ENCODE measurements around the gene ACBD7.

Gene ACBD7

GRCh38 chr10:15084502-15084922 is 4.1 kb downstream of the ACBD7 start:
- DNase-seq, result no peak

GRCh38 chr10:15083674-15084501 is 4.7 kb downstream of the ACBD7 start:
- no peak for DNase-seq

GRCh38 chr10:15075421-15075820 is 13.2 kb downstream of the ACBD7 start:
- no peak for DNase-seq

DNA sequence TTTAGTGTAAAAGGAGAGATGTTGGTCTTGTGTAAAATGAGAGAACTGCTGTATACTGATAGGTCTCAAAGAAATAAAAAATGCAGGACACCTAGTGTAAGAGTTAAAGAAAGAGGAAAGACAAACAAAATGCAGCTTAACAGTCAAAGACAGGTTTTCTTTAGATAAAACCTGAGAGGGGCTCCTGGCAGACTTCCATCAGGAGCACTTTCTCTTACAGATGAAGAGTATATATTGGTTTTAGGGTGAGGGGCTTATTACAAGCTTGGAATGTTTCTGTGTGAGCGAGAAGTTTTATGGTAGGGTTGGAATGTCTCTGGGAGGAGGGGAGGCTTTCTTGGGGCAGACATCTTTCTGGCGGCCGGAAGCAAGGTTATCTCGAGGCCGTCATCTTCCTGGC is 16.2 kb downstream of the ACBD7 start:
- DNase-seq, result no peak

DNA sequence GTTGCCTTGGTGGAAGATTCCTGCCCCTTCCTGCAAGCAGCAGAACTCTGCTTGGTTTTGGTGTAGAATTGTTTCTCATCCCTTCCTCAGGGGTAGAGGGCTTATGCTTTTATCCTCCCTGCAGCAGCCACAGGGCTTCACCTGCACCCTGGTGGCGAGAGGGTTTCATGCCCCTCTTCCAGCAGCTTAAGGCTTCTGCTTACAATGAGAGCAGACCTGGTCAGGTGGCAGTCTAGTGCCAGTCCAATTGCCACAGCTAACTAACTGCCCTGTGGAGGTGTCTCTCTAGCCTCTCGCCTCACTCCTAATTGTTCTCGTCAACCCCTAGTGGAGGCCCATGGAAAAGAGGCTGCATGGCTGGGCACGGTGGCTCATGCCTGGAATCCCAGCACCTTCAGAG is 19.3 kb downstream of the ACBD7 start:
- no peak for DNase-seq

GRCh38 chr10:15068802-15069201 is 19.8 kb downstream of the ACBD7 start:
- no peak for DNase-seq

DNA sequence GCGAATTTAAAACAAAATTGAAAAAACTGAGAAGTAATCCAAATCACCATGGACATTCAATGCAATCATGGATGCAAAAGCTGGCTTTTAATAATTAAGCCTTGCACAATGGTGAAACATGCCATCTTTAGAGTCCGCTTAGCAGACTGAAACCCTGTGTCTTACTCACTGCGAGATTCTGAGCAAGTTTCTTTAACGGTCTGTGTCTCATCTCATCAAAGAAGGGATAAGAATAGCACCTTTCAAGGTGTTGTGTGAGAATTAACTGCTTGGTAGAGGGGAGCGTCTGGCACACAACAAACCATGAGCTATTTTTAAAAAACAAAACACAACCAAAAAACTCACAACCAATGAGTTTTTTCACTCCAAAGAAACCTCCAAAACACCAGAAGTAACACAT is 21.4 kb downstream of the ACBD7 start:
- no peak for DNase-seq

DNA sequence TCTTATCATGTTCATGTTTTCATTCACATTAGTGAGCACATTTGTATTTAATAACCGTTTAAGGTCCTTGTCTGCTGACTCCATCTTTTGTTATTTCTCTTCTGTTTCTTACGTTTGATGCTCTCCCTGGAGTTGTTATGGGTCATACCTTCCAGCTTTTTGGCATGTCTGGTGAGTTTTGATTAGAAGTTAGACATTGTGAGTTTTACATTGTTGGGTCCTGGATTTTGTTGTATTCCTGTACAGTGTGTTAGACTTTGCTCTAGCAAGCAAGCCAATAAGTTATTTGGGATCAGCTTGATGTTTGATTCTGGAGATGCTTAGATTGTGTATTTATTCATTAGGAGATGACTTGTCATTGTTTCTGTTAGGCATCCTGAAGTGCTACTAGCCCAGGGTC is 27.9 kb downstream of the ACBD7 start:
- DNase-seq, result no peak

- no peak for DNase-seq
Observed at GRCh38 chr10:15059914-15060313, 28.7 kb downstream of the ACBD7 start.

DNA sequence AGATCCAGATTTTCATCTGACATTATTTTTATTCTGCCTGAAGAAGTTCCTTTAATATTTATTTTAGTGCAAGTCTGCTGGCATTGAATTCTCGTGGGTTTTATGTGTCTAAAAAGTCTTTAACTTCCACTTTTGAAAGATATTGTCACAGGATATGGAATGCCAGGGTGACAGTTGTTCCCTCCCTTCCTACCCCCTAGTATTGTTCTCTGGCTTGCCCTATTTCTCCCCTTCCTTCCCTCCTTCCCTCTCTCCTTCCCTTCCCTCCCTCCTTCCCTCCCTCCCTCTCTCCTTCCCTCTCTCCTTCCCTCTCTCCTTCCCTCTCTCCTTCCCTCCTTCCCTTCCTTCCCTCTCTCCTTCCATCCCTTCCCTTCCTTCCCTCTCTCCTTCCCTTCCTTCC is 29.9 kb downstream of the ACBD7 start:
- no peak for DNase-seq

GRCh38 chr10:15053061-15053460 is 35.5 kb downstream of the ACBD7 start:
- no peak for DNase-seq

DNA sequence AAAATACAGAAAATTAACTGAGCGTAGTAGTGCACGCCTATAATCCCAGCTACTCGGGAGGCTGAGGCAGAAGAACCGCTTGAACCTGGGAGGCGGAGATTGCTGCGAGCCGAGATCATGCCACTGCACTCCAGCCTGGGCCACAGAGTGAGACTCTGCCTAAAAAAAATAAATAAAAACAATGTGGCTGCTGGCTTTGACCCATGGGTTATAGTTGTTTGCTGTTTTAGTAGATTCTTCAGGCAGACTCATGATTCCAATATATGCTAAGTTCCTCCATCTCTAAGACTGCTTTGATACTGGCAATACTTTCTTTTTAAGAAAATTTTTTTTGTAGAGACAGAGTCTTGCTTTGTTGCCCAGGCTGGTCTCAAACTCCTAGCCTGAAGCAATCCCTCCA is 36.5 kb downstream of the ACBD7 start:
- no peak for DNase-seq

DNA sequence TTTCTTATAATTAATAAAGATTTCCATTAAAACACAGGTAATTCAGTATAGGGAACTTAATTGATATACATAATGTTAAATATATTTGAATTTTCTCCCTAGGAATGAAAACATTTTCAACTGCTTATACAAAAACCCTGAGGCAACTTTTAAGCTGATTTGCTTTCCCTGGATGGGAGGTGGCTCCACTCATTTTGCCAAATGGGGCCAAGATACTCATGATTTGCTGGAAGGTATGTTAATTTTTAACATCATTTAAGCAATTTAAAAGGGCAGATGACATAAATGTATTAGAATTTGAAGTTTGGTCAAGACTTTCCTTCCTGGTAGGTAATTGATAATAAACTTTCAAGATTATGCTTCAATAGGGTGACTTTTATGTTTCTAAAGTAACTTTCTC is 39.0 kb downstream of the ACBD7 start:
- no peak for DNase-seq

- no peak for DNase-seq
Observed at GRCh38 chr10:15046626-15047025, 42.0 kb downstream of the ACBD7 start.

DNA sequence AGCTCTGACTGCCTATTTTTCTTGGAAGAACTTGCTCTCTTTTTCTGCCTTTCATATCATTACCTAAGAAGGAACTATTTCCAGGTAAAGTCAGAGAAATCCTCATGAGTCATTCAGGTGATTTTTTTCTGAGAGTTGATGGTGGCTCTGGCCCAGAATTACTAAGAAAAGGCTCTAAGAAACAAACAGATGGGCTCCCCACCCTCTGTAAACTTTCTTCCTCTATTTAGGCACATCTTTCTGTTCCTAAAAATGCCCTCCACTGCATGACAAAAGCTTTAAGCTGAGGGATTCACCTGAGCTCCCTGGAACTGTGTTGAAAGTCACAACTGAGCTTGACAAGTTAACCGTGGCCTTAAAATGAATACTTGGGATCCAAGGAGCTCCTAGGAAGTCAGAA is 43.2 kb downstream of the ACBD7 start:
- no peak for DNase-seq

DNA sequence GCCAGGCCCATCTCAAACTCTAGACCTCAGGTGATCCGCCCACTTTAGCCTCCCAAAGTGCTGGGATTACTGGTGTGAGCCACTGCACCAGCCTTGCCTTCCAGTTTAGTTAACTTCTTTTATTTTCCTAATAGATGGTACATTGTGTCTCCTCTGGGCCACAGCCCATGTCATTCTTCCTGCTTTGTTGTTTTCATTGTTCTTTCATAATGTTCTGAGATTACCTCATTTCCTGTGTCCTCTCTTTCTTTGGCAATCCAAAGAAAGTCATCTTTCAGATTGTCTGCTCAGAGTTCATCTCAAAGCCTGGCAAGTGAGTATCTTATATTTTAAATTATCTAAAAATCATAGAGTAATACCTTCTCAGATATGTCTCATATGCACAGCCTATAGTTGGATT is 44.9 kb downstream of the ACBD7 start, which contains the start of gene OLAH:
TSS of gene OLAH (plus strand) at position 270 of the 400 bp plus-strand sequence. CDS start 3,346 bp downstream, outside the sequence.
- DNase-seq, result no peak

GRCh38 chr10:15038416-15038815 is 50.2 kb downstream of the ACBD7 start:
- DNase-seq, result no peak

DNA sequence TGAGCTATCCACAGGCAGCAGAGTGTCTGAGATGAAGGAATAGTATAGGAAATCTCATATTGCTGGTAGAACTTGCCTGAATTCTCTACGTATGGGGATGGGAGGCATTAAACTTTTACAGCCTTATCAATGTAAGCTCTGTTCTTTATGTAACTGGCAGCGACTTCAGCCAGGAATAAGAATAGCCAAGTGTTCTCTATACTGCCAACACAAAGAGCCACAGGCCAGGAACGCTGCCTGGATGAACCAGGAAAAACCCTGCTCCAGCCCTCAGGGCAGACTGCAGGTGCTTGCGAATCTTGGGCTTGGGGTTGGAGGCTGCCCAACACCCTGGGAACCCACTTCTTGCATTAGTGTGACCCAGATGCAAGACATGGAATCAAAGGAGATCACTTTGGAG is 50.9 kb downstream of the ACBD7 start:
- no peak for DNase-seq

- no peak for DNase-seq
Observed at GRCh38 chr10:15035385-15036301, 52.9 kb downstream of the ACBD7 start.

DNA sequence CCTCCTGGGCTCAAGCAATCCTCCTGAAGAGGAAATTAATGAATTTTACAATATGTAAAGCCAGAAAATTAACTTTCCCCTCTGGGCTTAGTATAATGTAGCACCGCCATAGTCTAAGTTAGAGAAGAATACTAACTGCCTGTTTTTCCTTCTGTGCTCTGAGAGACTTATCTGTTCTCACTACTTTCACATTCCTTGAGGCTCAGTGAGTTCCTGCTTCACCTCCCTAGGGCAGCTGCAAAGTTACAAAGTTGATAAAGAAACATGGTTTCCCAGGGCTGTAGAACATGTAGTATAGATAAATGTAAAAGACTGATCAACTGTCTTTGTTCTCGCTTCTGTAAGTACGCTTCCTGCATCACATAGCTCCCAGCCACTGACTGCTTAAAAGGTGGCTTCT is 60.8 kb downstream of the ACBD7 start:
- DNase-seq, result no peak
